ENCODE data around the gene FBXL7. TPM values are rescaled to one million over a fixed set of nuclear protein-coding genes. Genes with fewer than 3 reads are reported as not detected.

The FBXL7 gene
- total RNA-seq, 1 donor from 2014 or later = 8.0 TPM

- ATAC-seq = no peak
These were observed 47.4 kb downstream of the FBXL7 start for GRCh38 chr5:15547261-15547839.

GRCh38 chr5:15549961-15550360 lies 50.0 kb downstream of the FBXL7 start:
- intact Hi-C loops (cut with DNase I) = no loop called here
- Histone ChIP-seq H3K9me3 (no peaks in the 10 kb centered on the region), H3K4me1 (peaks cover 6% of the 10 kb centered on the region), H3K4me3 (no peak overlapping the region), H3K27me3 (ENCODE audit: low read depth) (no peaks in the 10 kb centered on the region), H3K36me3 (no peaks in the 10 kb centered on the region), H3K27ac (no peak overlapping the region)
- DNase-seq (no peak), ATAC-seq (no peak)
- no peak for TF ChIP-seq CTCF (IDR thresholded peaks at IDR 0.05)

More at GRCh38 chr5:15547261-15547839, 47.4 kb downstream of the FBXL7 start:
- no peak overlapping the region for H3K4me3 ChIP-seq
- no peak for DNase-seq
- H3K9me3 ChIP-seq = no peaks in the 10 kb centered on the region
- H3K27ac ChIP-seq = no peak overlapping the region
- intact Hi-C loops (cut with DNase I) = no loop called here
- H3K36me3 ChIP-seq = no peaks in the 10 kb centered on the region
- no peak for TF ChIP-seq CTCF (IDR thresholded peaks at IDR 0.05)
- no peaks in the 10 kb centered on the region for H3K27me3 ChIP-seq (ENCODE audit: low read depth)
- peaks cover 6% of the 10 kb centered on the region for H3K4me1 ChIP-seq

DNA sequence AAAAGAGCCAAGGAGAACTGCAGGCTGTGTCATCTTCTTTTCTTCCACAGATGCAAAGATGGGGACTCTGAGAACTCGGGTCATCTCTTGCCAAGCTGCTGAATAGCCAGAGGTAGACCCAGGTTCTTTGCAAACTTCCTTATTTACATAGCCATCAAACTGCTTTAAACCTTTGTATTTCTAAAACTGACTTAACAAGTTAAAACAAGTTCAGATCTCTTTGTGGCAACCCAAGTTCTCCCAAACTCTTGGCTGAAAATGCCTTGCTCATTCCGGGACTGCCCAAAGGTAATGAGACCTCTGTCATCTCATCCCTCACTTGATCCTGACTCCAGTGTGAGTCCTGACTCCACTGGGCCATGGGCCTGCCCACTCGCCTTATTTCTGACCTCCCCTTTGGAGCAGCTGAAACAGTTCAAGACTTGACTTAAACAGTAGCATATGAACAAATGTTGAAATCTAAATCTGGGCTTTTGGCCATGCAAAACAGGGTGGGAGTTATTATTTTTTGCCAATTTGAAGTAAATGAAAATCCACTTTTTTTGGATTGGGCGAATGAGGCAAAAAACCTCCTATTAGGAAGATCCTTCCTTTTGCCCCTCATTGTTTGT lies 50.6 kb downstream of the FBXL7 start:
- DNase-seq (no peak), ATAC-seq (no peak)
- no peak for TF ChIP-seq CTCF (IDR thresholded peaks at IDR 0.05)
- Histone ChIP-seq H3K36me3 (no peaks in the 10 kb centered on the region), H3K27me3 (ENCODE audit: low read depth) (no peaks in the 10 kb centered on the region), H3K4me1 (peaks cover 6% of the 10 kb centered on the region), H3K9me3 (no peaks in the 10 kb centered on the region), H3K4me3 (no peak overlapping the region), H3K27ac (no peak overlapping the region)
- intact Hi-C loops (cut with DNase I) = no loop called here

DNA sequence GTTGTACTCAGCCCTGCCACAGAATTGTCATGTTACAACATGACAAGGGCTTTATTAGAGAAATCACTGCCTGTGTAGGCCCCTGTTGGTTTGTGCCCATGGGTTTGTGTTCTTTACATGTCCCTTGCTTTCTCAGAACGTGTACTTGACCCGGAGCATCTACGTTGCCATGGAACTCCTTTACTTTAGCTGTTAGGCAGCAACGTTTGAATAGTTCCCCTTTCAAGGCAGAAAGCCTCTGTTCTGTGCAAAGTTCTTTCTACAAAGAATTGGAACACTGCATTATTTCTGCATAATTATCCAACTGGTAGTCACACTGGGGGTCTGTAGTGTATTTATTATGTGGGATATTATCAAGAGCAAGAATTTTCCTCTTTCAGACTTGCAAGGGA lies 51.1 kb downstream of the FBXL7 start:
- Histone ChIP-seq H3K27me3 (ENCODE audit: low read depth) (no peaks in the 10 kb centered on the region), H3K36me3 (no peaks in the 10 kb centered on the region), H3K27ac (no peak overlapping the region), H3K4me3 (no peak overlapping the region), H3K4me1 (peaks cover 6% of the 10 kb centered on the region), H3K9me3 (no peaks in the 10 kb centered on the region)
- TF ChIP-seq CTCF (IDR thresholded peaks at IDR 0.05) = no peak
- DNase-seq (no peak), ATAC-seq (no peak)
- intact Hi-C loops (cut with DNase I) = no loop called here

DNA sequence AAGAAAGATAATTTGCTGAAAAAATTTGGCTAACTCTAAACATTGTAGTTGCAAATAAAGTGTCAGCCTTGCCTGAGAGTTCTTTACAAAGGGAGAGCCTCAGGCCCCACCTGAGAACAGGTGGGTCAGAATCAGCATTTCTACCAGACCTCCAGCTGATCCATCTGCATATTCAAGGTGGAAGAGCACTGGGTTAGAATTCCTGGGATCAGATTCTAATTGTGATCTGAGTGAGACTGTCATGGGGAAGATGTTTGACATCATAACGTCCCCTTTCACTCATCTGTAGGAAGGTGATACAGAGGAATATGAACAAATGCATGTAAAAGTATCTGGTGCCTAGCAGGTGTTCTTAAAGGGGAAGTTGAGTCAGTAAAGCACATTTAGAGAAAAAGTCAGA lies 54.6 kb downstream of the FBXL7 start:
- H3K36me3 ChIP-seq = no peaks in the 10 kb centered on the region
- TF ChIP-seq CTCF (IDR thresholded peaks at IDR 0.05) = no peak
- ATAC-seq (no peak), DNase-seq (no peak)
- no peaks in the 10 kb centered on the region for H3K27me3 ChIP-seq (ENCODE audit: low read depth)
- H3K27ac ChIP-seq = no peak overlapping the region
- no peaks in the 10 kb centered on the region for H3K9me3 ChIP-seq
- intact Hi-C loops (cut with DNase I) = no loop called here
- peaks cover 6% of the 10 kb centered on the region for H3K4me1 ChIP-seq
- no peak overlapping the region for H3K4me3 ChIP-seq

Data from lower lobe of right lung (tissue), 2 donors.